ENCODE results near the gene ACVR1C. TPM values are rescaled to one million over a fixed set of nuclear protein-coding genes. Genes with fewer than 3 reads are reported as not detected.

ACVR1C gene
- 1 to 10 TPM in 1 of 2 donors, under 1 TPM in 1; 0.67 to 1.1 TPM for total RNA-seq

DNA sequence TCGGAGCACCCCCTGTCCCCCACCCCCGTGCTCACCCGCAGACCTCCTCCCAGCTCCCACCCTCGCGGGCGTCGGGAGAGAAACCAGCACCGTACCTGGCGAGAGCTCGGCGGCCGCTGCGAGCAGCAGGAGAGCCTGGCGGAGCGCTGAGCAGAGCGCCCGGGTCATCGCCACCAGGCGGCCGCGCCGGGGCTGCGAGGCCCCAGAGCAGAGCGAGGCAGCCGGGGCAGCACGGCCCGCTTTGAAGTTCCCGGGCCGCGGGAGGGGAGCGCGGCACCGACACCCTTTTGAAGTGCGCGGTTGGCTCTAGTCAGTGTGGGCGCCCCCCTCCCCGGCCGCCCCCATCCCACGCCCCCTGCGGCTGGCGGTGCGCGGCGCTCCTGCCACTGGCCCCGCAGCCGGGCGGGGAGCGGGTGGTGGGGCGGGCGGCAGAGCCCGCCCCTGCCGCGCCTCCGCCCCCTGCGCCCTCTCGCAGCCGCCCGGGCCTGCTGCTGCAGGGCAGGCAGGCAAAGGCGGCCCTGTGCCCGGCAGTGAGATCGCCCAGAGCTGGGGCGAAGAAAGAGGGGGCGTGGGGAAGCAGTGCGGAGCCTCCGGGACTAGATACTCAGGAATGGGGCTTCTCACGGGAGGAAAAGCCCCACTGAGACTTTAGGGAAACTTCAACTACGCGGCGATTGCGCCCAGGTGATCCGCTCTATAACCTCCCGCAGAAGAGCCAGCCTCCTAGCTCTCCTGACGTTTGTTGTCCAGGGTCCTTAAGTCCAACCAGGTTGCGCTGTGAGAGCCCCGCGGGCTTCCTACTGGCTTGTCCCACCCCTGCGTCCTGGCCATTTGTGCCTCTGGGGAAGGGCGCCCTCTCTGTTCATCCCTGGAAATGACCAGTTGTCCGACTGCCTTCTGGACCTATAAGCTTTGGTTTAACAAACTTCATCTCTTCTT lies at the start of gene ACVR1C:
TSS of gene ACVR1C (minus strand) at position 388 of the 939 bp plus-strand sequence. CDS start at position 168, 220 bp downstream.
- Histone ChIP-seq H3K4me1 (peaks cover 0 to 13% of the 10 kb centered on the region in 2 donors), H3K27ac (no peak within 1 kb of the TSS), H3K36me3 (no peaks in the 10 kb centered on the region), H3K4me3 (peak within 1 kb of the TSS; percentile 39 to 59), H3K9me3 (no peaks in the 10 kb centered on the region), H3K27me3 (no peaks in the 10 kb centered on the region)
- TF ChIP-seq CTCF (IDR thresholded peaks at IDR 0.05): peak; percentile 35 to 61
- DNase-seq (ENCODE audit: low spot score): no peak

GRCh38 chr2:157677941-157678340 lies 49.3 kb upstream of the ACVR1C start:
- H3K27ac ChIP-seq: no peak overlapping the region
- H3K9me3 ChIP-seq: no peaks in the 10 kb centered on the region
- no peaks in the 10 kb centered on the region for H3K36me3 ChIP-seq

DNA sequence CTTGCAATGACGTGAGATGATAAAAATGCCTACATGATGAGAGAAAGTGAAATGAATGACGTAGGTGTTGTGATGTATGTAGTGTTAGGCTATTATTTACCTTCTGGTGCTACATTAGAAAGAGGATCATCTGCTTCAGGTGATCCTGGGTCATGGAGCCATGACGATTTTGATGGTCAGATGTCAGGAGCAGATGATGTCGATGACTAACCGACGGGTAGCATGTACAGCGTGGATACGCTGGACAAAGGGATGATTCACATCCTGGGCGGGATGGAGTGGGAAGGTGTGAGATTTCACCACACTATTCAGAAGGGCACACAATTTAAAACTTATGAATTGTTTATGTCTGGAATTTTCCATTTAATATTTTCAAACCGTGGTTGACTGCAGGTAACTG lies 43.5 kb upstream of the ACVR1C start:
- Histone ChIP-seq H3K27ac (no peak overlapping the region), H3K36me3 (no peaks in the 10 kb centered on the region), H3K27me3 (no peaks in the 10 kb centered on the region), H3K4me3 (no peak overlapping the region), H3K9me3 (no peaks in the 10 kb centered on the region), H3K4me1 (no peaks in the 10 kb centered on the region)
- TF ChIP-seq CTCF (IDR thresholded peaks at IDR 0.05): no peak
- DNase-seq (ENCODE audit: low spot score): no peak

More at GRCh38 chr2:157677941-157678340, 49.3 kb upstream of the ACVR1C start:
- DNase-seq (ENCODE audit: low spot score): no peak
- no peaks in the 10 kb centered on the region for H3K4me1 ChIP-seq
- TF ChIP-seq CTCF (IDR thresholded peaks at IDR 0.05): no peak
- H3K27me3 ChIP-seq: no peaks in the 10 kb centered on the region
- no peak overlapping the region for H3K4me3 ChIP-seq

DNA sequence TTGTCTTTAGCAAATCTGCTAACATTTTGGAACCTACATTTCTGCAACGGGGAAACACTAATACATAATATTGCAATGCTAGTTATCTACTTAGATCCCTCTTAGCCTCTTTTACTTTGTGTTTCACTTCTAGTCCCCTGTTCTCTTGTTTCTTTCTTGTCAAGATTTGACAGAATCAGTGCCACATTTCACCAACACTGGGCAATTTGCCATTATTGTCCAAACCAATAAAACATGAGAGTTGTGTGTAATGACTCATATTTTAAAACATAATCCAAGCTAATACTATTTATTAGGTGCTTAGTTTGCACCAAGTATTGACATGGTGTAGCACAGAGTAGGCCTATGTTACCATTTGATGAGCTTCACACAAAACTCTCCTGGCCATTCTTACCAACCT lies 33.7 kb upstream of the ACVR1C start:
- Histone ChIP-seq H3K36me3 (no peaks in the 10 kb centered on the region), H3K27ac (no peak overlapping the region), H3K4me1 (no peaks in the 10 kb centered on the region), H3K27me3 (no peaks in the 10 kb centered on the region), H3K4me3 (no peak overlapping the region), H3K9me3 (no peaks in the 10 kb centered on the region)
- no peak for DNase-seq (ENCODE audit: low spot score)
- TF ChIP-seq CTCF (IDR thresholded peaks at IDR 0.05): no peak

DNA sequence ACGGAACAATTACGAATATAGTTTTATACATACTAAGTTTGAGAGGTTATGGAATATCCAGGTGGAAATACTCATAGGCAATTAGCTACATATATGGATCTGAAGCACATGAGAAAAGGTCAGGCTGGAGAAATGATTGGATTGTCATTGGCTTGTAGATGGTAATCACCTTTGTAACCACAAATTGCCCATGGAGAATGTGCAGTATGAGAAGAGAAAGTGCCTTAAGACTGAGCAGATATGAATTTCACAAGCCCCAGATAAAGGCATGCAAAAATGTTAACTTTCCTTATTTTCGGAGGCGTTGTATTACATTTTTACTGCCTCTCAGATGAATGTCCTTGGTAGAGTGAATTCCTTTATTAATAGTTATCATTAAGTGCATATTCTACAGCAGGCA lies 33.1 kb upstream of the ACVR1C start:
- Histone ChIP-seq H3K36me3 (no peaks in the 10 kb centered on the region), H3K27me3 (no peaks in the 10 kb centered on the region), H3K4me1 (no peaks in the 10 kb centered on the region), H3K27ac (no peak overlapping the region), H3K4me3 (no peak overlapping the region), H3K9me3 (no peaks in the 10 kb centered on the region)
- DNase-seq (ENCODE audit: low spot score): no peak
- no peak for TF ChIP-seq CTCF (IDR thresholded peaks at IDR 0.05)
